ENCODE results near the gene MBTPS1.

Gene MBTPS1

DNA sequence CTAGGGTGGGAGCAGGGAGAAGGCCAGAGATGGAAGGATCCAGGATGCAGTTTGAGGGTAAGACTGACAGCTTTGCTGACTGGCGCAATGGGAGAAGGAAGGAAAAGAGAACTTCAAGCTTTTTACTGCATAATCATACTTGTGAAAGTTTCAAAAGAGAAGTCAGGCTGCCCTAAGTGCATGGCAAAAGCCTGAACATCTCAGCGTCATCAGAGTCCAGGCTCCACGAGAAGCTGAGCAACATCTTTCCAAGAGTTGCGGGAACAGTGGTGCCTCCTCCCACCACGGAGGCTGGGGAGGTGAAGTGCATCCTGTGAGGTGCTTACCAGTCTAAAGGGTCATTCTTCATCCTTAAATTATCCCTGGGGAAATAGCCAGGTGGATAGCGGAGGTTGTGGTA is 47.2 kb downstream of the MBTPS1 start:
- Histone ChIP-seq H3K9me3 (ENCODE audit: control insufficient read depth in 1 of 2, low read length in 2 of 2) (no peaks in the 10 kb centered on the region), H3K27ac (ENCODE audit: low read length) (no peak overlapping the region), H3K4me3 (ENCODE audit: low read depth in 1 of 2, low read length in 2 of 2) (no peak overlapping the region), H3K4me1 (ENCODE audit: control insufficient read depth in 1 of 2, insufficient read depth in 2 of 2, low read length in 2 of 2) (no peaks in the 10 kb centered on the region), H3K36me3 (ENCODE audit: control insufficient read depth in 1 of 2, insufficient read depth in 2 of 2, low read length in 2 of 2) (peaks cover 65 to 81% of the 10 kb centered on the region in 2 donors), H3K27me3 (ENCODE audit: low read depth, low read length) (no peaks in the 10 kb centered on the region)

DNA sequence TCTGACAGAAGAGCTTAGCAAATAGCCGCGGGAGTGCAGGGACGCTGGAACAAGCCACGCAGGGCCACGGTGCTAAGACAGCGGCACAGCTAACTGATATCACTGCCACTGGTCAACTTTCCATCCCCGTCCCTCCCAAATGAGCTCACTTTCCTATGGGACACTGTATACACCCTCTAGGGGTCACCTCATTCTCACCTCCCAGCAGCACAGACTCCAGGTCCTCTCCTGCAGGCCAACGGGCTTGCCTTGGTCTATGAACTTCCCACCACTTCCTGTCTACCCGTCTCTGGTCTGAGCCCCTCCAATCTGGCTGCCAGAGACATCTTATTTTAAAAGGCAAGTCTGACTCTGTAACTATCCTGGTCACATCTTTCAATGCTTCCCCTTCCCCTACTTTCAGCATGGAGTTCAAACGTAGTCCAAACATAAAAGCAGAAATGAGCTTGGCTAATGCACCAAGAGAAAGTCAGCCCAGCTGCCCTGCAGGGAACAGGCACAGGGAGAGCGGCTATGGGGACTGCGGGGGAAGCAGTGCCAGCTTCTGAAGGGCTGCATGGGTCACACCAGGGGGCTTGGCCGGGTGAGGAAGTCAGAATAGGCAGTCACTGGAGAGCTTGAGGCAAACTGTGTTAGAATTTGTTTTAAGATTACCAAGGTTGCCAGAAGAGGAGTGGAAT is 47.8 kb downstream of the MBTPS1 start:
- H3K9me3 ChIP-seq (ENCODE audit: control insufficient read depth in 1 of 2, low read length in 2 of 2) = no peaks in the 10 kb centered on the region
- no peak overlapping the region for H3K4me3 ChIP-seq (ENCODE audit: low read depth in 1 of 2, low read length in 2 of 2)
- H3K27ac ChIP-seq (ENCODE audit: low read length) = no peak overlapping the region
- H3K27me3 ChIP-seq (ENCODE audit: low read depth, low read length) = no peaks in the 10 kb centered on the region
- H3K36me3 ChIP-seq (ENCODE audit: control insufficient read depth in 1 of 2, insufficient read depth in 2 of 2, low read length in 2 of 2) = peaks cover 62 to 81% of the 10 kb centered on the region in 2 donors
- H3K4me1 ChIP-seq (ENCODE audit: control insufficient read depth in 1 of 2, insufficient read depth in 2 of 2, low read length in 2 of 2) = no peaks in the 10 kb centered on the region

DNA sequence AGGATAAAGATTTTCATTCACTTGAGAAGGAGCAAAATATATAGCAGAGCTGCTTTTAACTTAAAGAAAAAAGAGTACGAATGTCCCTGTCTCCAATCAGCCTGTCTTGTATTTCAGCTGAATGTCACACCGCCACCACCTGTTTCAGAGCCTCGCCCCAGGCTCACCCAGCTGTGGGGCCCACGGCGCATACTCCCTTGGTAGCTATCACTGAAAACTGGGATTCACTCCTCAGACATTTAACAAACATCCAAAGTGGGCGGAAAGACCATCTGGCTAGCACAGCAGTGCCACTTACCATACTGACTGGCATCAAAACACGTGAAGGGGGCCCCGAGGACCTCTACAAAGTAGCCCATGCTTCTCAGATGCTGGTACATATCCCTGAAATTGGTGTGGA is 48.7 kb downstream of the MBTPS1 start:
- Histone ChIP-seq H3K9me3 (ENCODE audit: control insufficient read depth in 1 of 2, low read length in 2 of 2) (no peaks in the 10 kb centered on the region), H3K27ac (ENCODE audit: low read length) (no peak overlapping the region), H3K27me3 (ENCODE audit: low read depth, low read length) (no peaks in the 10 kb centered on the region), H3K4me1 (ENCODE audit: control insufficient read depth in 1 of 2, insufficient read depth in 2 of 2, low read length in 2 of 2) (no peaks in the 10 kb centered on the region), H3K36me3 (ENCODE audit: control insufficient read depth in 1 of 2, insufficient read depth in 2 of 2, low read length in 2 of 2) (peaks cover 69 to 84% of the 10 kb centered on the region in 2 donors), H3K4me3 (ENCODE audit: low read depth in 1 of 2, low read length in 2 of 2) (no peak overlapping the region)

DNA sequence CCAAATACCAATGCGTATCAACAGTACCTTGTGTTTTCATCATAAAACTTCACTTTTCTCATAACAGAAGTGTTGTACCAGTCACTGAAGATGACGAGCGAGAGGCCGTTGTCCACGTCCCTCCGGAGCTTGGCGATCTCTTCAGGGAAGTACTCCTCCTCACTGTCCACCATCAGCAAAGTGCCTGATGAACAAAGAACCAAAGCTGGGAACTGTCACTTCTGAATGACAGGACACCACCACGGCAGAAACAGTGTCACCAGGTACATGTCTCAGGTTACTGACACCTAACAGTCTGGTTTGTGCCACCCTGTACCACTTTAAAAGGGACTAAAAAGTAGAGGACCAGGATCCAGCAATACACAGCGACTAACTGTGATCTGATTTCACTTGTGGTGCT is 49.1 kb downstream of the MBTPS1 start:
- Histone ChIP-seq H3K9me3 (ENCODE audit: control insufficient read depth in 1 of 2, low read length in 2 of 2) (no peaks in the 10 kb centered on the region), H3K27ac (ENCODE audit: low read length) (no peak overlapping the region), H3K36me3 (ENCODE audit: control insufficient read depth in 1 of 2, insufficient read depth in 2 of 2, low read length in 2 of 2) (peaks cover 70 to 87% of the 10 kb centered on the region in 2 donors), H3K4me3 (ENCODE audit: low read depth in 1 of 2, low read length in 2 of 2) (no peak overlapping the region), H3K4me1 (ENCODE audit: control insufficient read depth in 1 of 2, insufficient read depth in 2 of 2, low read length in 2 of 2) (no peaks in the 10 kb centered on the region), H3K27me3 (ENCODE audit: low read depth, low read length) (no peaks in the 10 kb centered on the region)

DNA sequence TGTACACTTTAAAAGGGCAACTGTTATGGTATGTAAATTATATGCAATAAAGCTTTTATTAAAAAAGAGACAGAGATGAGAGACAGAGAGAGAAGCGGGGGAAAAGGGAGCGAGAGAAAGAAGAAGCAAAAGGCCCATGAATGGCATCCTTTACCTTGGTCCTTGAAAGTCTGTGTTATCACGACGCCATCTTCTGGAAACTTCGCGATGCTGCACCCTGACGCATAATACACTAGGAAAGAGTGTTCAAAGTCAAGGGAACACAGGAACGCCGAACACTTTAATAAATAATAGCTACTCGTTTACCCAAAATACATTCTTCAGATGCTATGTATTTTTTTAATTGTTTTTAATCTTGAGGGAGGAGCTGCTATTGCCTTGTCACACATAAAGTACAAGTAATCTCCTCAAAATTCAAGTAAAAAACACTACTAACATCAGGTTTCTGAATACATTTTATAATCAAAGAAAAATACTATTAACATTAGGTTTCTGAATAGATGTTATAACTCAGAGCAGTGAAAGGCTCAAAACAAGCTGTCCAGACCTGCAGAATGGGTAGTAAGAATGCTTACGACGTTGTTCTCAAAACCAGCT is 51.1 kb downstream of the MBTPS1 start:
- no peak overlapping the region for H3K27ac ChIP-seq (ENCODE audit: low read length)
- peaks cover 73 to 87% of the 10 kb centered on the region in 2 donors for H3K36me3 ChIP-seq (ENCODE audit: control insufficient read depth in 1 of 2, insufficient read depth in 2 of 2, low read length in 2 of 2)
- no peaks in the 10 kb centered on the region for H3K27me3 ChIP-seq (ENCODE audit: low read depth, low read length)
- no peaks in the 10 kb centered on the region for H3K4me1 ChIP-seq (ENCODE audit: control insufficient read depth in 1 of 2, insufficient read depth in 2 of 2, low read length in 2 of 2)
- no peaks in the 10 kb centered on the region for H3K9me3 ChIP-seq (ENCODE audit: control insufficient read depth in 1 of 2, low read length in 2 of 2)
- H3K4me3 ChIP-seq (ENCODE audit: low read depth in 1 of 2, low read length in 2 of 2) = no peak overlapping the region

DNA sequence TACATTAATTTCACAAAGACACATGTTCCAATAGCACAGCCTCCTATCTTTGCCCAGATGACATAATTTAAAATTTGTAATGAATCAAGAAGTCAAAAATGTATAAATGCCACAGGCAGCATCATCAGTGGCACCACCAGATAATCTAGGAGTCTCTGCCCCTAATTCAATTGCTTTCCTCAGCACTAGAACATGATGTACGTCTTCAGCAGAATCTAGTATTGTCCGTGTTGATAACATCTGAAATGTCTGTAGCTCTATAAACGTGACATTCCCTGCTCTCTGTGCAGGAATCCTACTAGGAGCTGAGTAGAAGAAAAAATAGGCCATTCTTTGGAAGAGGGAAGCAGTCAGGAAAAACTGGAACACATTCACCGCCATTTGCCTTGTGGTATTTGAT is 52.8 kb downstream of the MBTPS1 start:
- H3K27me3 ChIP-seq (ENCODE audit: low read depth, low read length) = no peaks in the 10 kb centered on the region
- no peaks in the 10 kb centered on the region for H3K4me1 ChIP-seq (ENCODE audit: control insufficient read depth in 1 of 2, insufficient read depth in 2 of 2, low read length in 2 of 2)
- no peak overlapping the region for H3K27ac ChIP-seq (ENCODE audit: low read length)
- no peaks in the 10 kb centered on the region for H3K9me3 ChIP-seq (ENCODE audit: control insufficient read depth in 1 of 2, low read length in 2 of 2)
- peaks cover 70 to 87% of the 10 kb centered on the region in 2 donors for H3K36me3 ChIP-seq (ENCODE audit: control insufficient read depth in 1 of 2, insufficient read depth in 2 of 2, low read length in 2 of 2)
- no peak overlapping the region for H3K4me3 ChIP-seq (ENCODE audit: low read depth in 1 of 2, low read length in 2 of 2)

DNA sequence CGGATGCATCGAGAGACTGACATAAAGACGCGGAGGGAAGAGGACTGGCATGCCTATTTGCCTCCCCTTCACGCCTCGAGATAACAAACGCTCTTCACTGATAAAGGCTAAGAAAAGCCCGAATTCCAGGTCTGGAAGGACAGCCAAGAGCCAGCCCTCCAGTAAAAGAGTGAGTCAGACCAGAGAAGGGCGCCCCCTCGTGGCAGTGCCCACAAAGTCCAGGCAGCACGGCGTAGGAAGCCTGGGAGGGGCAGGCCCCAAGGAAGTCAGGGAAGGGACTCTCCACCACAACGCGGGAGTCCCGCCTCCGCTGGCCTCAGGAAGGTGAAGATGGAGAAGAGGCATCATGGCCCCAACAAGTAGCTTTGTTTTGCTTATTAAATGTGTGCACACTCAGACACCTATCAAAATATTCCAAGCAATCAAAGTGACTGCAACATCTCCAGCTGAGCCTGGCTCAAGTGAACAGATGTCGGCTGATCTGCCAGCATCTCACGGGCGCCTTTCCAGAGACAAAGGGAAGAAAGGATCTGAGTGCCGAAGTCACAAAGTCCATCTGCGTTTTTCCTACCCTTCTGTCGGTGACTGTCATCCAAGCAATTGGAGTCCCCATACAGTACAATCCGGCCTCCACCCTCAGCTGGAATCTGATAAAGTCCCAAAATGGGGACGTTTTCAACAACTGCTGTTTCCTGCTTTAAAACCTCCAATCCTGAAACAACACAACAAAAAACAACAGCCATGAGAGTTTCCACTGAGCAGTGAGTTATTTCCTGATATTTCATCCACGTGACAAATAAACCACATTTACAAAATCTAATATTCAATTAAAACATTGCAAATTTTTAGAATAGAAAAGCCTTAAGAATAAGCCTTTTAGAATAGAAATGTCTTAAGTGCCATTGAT is 53.8 kb downstream of the MBTPS1 start:
- H3K4me3 ChIP-seq (ENCODE audit: low read depth in 1 of 2, low read length in 2 of 2) = no peak overlapping the region
- H3K9me3 ChIP-seq (ENCODE audit: control insufficient read depth in 1 of 2, low read length in 2 of 2) = no peaks in the 10 kb centered on the region
- no peak overlapping the region for H3K27ac ChIP-seq (ENCODE audit: low read length)
- no peaks in the 10 kb centered on the region for H3K27me3 ChIP-seq (ENCODE audit: low read depth, low read length)
- H3K36me3 ChIP-seq (ENCODE audit: control insufficient read depth in 1 of 2, insufficient read depth in 2 of 2, low read length in 2 of 2) = peaks cover 68 to 87% of the 10 kb centered on the region in 2 donors
- no peaks in the 10 kb centered on the region for H3K4me1 ChIP-seq (ENCODE audit: control insufficient read depth in 1 of 2, insufficient read depth in 2 of 2, low read length in 2 of 2)

DNA sequence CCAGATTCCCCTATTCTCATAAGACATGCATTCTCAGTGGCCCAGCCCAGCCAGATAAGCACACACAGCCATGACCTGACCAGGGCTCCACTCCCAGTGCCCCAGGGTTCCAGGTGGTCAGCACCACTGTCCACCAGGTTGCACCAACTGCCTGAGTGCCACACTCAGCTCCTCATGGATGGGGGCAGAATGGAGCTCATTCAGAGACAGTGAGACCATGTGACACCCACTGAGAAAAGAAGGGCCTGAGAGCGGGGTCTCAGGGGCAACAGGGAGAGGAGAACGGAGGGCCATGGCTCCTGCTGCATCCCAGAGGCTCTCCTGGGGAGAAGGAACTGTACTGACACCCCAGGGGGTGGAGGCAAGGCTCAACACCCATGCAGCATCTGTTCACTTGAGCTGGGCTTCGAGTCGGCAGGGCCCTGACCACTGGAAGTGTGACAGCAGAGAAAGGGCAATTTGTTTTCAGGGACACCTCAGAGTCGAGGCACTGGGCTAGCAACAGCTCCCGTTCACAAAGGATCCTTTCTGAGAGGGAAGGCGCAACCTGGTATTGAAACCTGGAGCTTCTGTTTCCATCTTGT is 55.4 kb downstream of the MBTPS1 start:
- Histone ChIP-seq H3K36me3 (ENCODE audit: control insufficient read depth in 1 of 2, insufficient read depth in 2 of 2, low read length in 2 of 2) (peaks cover 67 to 90% of the 10 kb centered on the region in 2 donors), H3K4me3 (ENCODE audit: low read depth in 1 of 2, low read length in 2 of 2) (no peak overlapping the region), H3K9me3 (ENCODE audit: control insufficient read depth in 1 of 2, low read length in 2 of 2) (no peaks in the 10 kb centered on the region), H3K4me1 (ENCODE audit: control insufficient read depth in 1 of 2, insufficient read depth in 2 of 2, low read length in 2 of 2) (no peaks in the 10 kb centered on the region), H3K27me3 (ENCODE audit: low read depth, low read length) (no peaks in the 10 kb centered on the region), H3K27ac (ENCODE audit: low read length) (no peak overlapping the region)

DNA sequence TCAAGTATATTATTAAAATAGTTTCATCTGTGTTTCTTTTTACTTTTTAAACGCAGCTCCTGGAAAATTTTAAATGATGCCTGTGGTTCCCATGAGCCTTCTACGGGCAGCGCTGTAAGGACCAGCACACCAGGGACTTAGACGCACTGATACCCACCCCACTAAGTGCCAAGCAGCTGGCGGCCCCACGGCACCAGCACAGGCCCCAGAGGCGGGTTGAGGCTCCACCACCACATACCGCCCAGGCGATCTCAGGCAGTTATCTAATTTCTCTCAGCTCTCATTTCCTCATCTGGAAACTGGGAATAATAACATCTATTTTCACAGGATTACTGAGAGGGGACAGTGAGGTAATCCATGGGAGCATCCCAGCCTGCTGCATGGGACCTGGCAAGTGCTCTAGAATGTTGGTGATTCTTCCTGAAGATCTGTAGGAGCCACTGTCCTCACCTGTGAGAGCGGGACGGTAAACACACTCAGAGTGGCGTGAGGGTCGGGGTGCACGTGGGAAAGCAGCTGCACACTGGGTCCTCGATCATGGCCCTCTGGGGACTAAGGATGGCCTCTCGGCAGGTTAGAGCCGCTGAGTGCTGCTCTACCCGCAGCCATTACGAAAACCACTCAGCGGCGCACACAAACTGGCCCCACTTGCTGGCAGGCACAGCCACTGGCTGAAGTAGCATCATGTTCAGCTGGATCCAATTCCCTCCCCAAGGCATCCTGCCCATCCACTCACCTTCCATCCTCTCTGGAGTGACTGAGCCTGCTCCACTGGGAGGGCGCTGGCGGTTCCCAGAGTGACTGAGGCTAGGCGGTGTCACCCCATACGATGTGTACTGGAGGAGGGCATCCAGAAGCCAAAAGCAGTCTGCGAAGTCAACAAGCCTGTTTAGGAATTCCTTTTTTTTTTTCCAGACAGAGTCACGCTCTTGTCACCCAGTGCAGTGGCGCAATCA is 56.5 kb downstream of the MBTPS1 start:
- Histone ChIP-seq H3K27ac (ENCODE audit: low read length) (no peak overlapping the region), H3K4me1 (ENCODE audit: control insufficient read depth in 1 of 2, insufficient read depth in 2 of 2, low read length in 2 of 2) (peaks cover 0 to 8% of the 10 kb centered on the region in 2 donors), H3K27me3 (ENCODE audit: low read depth, low read length) (no peaks in the 10 kb centered on the region), H3K4me3 (ENCODE audit: low read depth in 1 of 2, low read length in 2 of 2) (no peak overlapping the region), H3K9me3 (ENCODE audit: control insufficient read depth in 1 of 2, low read length in 2 of 2) (no peaks in the 10 kb centered on the region), H3K36me3 (ENCODE audit: control insufficient read depth in 1 of 2, insufficient read depth in 2 of 2, low read length in 2 of 2) (peaks cover 71 to 86% of the 10 kb centered on the region in 2 donors)

DNA sequence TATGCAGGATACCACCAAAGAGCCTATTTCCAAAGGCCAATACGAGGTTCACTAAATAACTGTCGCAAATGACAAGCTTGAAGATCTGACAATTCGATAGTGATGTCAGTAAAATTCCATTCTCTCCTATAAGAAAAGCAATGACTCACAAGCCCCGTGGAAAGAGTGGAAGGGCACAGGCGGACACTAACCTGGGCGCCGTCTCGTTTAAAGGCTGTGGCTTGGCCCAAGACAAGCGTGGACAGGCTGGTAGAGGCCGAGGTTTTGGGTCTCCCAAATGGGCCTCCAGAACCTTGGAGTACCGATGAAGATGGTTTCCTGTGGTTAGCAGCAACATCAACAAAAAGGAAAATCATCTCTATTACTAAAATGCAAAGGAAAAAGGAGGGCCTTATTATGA is 57.6 kb downstream of the MBTPS1 start:
- no peak overlapping the region for H3K4me3 ChIP-seq (ENCODE audit: low read depth in 1 of 2, low read length in 2 of 2)
- H3K4me1 ChIP-seq (ENCODE audit: control insufficient read depth in 1 of 2, insufficient read depth in 2 of 2, low read length in 2 of 2) = peaks cover 0 to 16% of the 10 kb centered on the region in 2 donors
- H3K27me3 ChIP-seq (ENCODE audit: low read depth, low read length) = no peaks in the 10 kb centered on the region
- H3K36me3 ChIP-seq (ENCODE audit: control insufficient read depth in 1 of 2, insufficient read depth in 2 of 2, low read length in 2 of 2) = peaks cover 74 to 84% of the 10 kb centered on the region in 2 donors
- no peak overlapping the region for H3K27ac ChIP-seq (ENCODE audit: low read length)
- H3K9me3 ChIP-seq (ENCODE audit: control insufficient read depth in 1 of 2, low read length in 2 of 2) = no peaks in the 10 kb centered on the region

Data from muscle layer of duodenum (tissue), 2 donors.